HCT116 (cell line): ENCODE data around the gene WFDC1.

Experiments used
- POLR2AphosphoS5 ChIP-seq: IDR thresholded peaks from 2 replicates; pipeline ENCODE4 v1.6.1; 2011; ENCODE audit warnings: mild to moderate bottlenecking, low read depth, low read length, moderate library complexity
- TF ChIP-seq, protein P1 (sequence below): IDR thresholded peaks from 2 replicates; pipeline ENCODE4 v1.6.1; 2012

- no peak for TF ChIP-seq POLR2AphosphoS5
- TF ChIP-seq, protein P1, sequence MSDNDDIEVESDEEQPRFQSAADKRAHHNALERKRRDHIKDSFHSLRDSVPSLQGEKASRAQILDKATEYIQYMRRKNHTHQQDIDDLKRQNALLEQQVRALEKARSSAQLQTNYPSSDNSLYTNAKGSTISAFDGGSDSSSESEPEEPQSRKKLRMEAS = no peak
Measured at GRCh38 chr16:84326545-84326944, 31.9 kb downstream of the WFDC1 start.
